Ishikawa (cell line): ENCODE data around the gene ARHGAP26.
A peak's percentile ranks its signal among the peaks of the same experiment; 100 is the strongest.

ENCODE experiments used
- CEBPB ChIP-seq: IDR thresholded peaks from 2 replicates; pipeline ENCODE4 v1.6.1; 2012
- CREB1 ChIP-seq: IDR thresholded peaks from 2 replicates; pipeline ENCODE4 v1.6.1; 2012; ENCODE audit warnings: low read depth
- EGR1 ChIP-seq: IDR thresholded peaks from 2 replicates; pipeline ENCODE4 v1.6.1; 2012
- EP300 ChIP-seq: IDR thresholded peaks from 2 replicates; pipeline ENCODE4 v1.6.1; 2012; ENCODE audit warnings: borderline replicate concordance
- FOXM1 ChIP-seq: IDR thresholded peaks from 2 replicates; pipeline ENCODE4 v1.6.1; 2012; ENCODE audit warnings: low read depth, borderline replicate concordance
- MAX ChIP-seq: IDR thresholded peaks from 2 replicates; pipeline ENCODE4 v1.6.1; 2012
- NFIC ChIP-seq: IDR thresholded peaks from 2 replicates; pipeline ENCODE4 v1.6.1; 2012
- RAD21 ChIP-seq: IDR thresholded peaks from 2 replicates; pipeline ENCODE4 v1.6.1; 2012; ENCODE audit warnings: low read depth
- REST ChIP-seq: IDR thresholded peaks from 2 replicates; pipeline ENCODE4 v1.6.1; 2012; ENCODE audit warnings: low read depth, mild to moderate bottlenecking
- TAF1 ChIP-seq: IDR thresholded peaks from 2 replicates; pipeline ENCODE4 v1.6.1; 2012; ENCODE audit warnings: low read depth, mild to moderate bottlenecking
- TCF12 ChIP-seq: IDR thresholded peaks from 2 replicates; pipeline ENCODE4 v1.6.1; 2012; ENCODE audit warnings: low read depth
- TEAD4 ChIP-seq: IDR thresholded peaks from 2 replicates; pipeline ENCODE4 v1.6.1; 2012
- USF1 ChIP-seq: IDR thresholded peaks from 2 replicates; pipeline ENCODE4 v1.6.1; 2012
- YY1 ChIP-seq: IDR thresholded peaks from 2 replicates; pipeline ENCODE4 v1.6.1; 2012; ENCODE audit warnings: low read depth
- ZBTB7A ChIP-seq: IDR thresholded peaks from 2 replicates; pipeline ENCODE4 v1.6.1; 2012; ENCODE audit warnings: low read depth

The ARHGAP26 gene

GRCh38 chr5:142865631-142866030 is 95.5 kb downstream of the ARHGAP26 start:
- no peak for TF ChIP-seq CREB1
- no peak for TF ChIP-seq MAX
- TF ChIP-seq EP300: no peak
- no peak for TF ChIP-seq REST
- TF ChIP-seq RAD21: no peak
- TF ChIP-seq TAF1: no peak
- TF ChIP-seq NFIC: no peak
- TF ChIP-seq EGR1: no peak
- TF ChIP-seq CEBPB: no peak
- TF ChIP-seq TCF12: no peak
- no peak for TF ChIP-seq TEAD4
- TF ChIP-seq YY1: no peak
- no peak for TF ChIP-seq ZBTB7A
- no peak for TF ChIP-seq FOXM1
- TF ChIP-seq USF1: no peak

GRCh38 chr5:142866563-142867275 is 96.5 kb downstream of the ARHGAP26 start:
- TF ChIP-seq USF1: no peak
- TF ChIP-seq RAD21: peak; percentile 88
- TF ChIP-seq EP300: no peak
- TF ChIP-seq TAF1: no peak
- TF ChIP-seq MAX: no peak
- TF ChIP-seq TEAD4: no peak

GRCh38 chr5:142869886-142870285 is 99.7 kb downstream of the ARHGAP26 start:
- TF ChIP-seq ZBTB7A (no peak), EGR1 (no peak), YY1 (no peak), NFIC (peak; percentile 68), RAD21 (no peak), TCF12 (no peak), CEBPB (no peak), TEAD4 (peak; percentile 46; the same call in 1 of the 2 replicates), MAX (no peak)

DNA sequence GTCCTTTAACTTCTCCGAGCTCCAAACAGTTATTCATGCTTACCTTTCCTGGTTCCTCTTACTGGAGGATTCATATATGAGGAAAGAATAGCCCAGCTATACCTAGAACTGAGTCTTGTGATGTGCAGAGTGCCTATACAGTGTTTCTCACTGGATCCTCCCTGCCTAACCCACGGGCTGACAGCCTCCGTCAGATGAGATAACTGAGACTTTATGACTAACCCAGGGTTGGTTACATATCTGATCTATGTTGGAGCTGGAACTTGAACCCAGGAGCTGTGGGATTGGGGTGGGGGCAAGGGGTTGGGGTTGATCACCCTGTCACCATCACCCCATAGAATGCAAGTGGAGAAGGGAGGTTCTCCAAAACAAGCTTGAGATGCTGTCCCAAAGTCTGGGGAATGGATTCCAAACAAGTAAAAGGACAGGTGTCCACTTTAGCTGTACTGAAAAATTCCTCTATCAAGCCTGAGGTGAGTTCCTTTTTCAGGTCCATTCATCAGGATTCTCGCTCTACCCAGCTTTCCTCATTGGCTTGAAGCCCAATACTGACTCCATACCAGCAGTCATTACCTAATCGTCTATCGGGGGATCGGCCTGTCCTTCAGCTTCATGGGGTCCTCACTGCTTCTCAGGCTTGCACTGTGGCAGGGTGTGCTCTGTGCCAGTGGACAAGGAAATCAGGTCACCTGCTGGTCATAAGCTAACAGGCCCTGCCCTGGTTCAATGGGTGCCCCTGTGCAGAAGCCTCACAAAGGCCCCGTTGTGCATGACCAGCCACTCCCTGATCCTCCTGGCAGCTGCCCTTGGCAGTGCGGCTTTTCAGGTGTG is 100.6 kb downstream of the ARHGAP26 start:
- no peak; the same call in 1 of the 2 replicates for TF ChIP-seq CEBPB
- TF ChIP-seq YY1: peak; percentile 46; the same call in 1 of the 2 replicates
- TF ChIP-seq EGR1: no peak
- peak; percentile 40 for TF ChIP-seq NFIC

DNA sequence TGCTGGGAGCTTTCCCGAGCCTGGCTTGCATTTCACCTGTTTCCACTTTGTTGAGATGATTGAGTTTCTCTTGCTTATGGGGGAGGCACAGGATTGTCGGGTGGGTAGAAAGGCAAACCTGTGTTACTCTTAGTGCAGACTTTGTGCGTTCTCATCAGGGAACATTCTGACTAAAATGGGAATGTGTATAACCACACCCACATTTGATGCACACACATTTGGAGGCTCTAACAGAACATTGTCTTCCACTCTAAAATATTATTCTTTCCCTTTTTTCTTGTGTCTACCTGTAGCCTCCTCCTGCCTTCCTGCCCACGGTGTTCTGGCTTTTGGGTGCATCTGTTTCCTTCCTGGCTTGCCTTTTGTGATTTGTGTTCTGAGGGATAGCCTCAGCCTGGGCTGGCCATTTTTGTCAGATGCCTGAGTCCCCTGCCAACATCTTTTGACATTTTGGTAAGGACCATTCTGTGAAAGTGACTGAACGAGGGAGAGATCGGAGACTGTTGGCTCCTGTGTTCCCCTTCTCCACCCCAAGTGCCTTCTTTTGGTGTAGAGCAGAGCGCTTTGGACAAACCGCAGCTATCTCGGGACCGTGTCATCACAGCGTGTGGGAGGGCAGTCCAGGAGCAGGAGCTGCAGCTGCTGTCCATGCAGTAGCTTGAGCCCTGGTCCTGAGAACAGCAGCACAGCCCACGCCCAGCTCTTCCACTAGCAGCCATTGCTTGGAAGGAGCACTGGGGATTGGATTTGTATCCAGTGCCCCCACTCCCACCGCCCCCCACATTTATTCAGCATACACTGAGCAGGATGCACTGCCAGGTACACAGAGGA is 101.4 kb downstream of the ARHGAP26 start:
- no peak for TF ChIP-seq RAD21
- no peak for TF ChIP-seq EGR1
- no peak for TF ChIP-seq TEAD4
- no peak for TF ChIP-seq FOXM1
- TF ChIP-seq NFIC: no peak
- no peak for TF ChIP-seq USF1
- TF ChIP-seq REST: no peak
- TF ChIP-seq TAF1: no peak
- no peak for TF ChIP-seq TCF12
- no peak for TF ChIP-seq CEBPB
- no peak for TF ChIP-seq MAX
